RKO (cell line): ENCODE measurements around the gene TRMT61A.

ENCODE experiments used
- DNase-seq: peaks from one replicate; pipeline ENCODE4 v3.0.0-alpha.2; 2016; ENCODE audit warnings: low spot score

TRMT61A gene

GRCh38 chr14:103568952-103569351, 40.0 kb downstream of the TRMT61A start:
- no peak for DNase-seq

- DNase-seq, result no peak
Observed at GRCh38 chr14:103569408-103569807, 40.4 kb downstream of the TRMT61A start.

GRCh38 chr14:103574104-103574503, 45.1 kb downstream of the TRMT61A start:
- no peak for DNase-seq

- no peak for DNase-seq
Observed at GRCh38 chr14:103574707-103575285, 45.8 kb downstream of the TRMT61A start.

GRCh38 chr14:103576371-103577024, 47.5 kb downstream of the TRMT61A start:
- DNase-seq, result no peak

GRCh38 chr14:103578401-103579075, 49.5 kb downstream of the TRMT61A start:
- no peak for DNase-seq

GRCh38 chr14:103581206-103581605, 52.2 kb downstream of the TRMT61A start:
- no peak for DNase-seq

- DNase-seq, result no peak
Observed at GRCh38 chr14:103581954-103582703, 53.1 kb downstream of the TRMT61A start.

GRCh38 chr14:103584326-103584915, 55.4 kb downstream of the TRMT61A start:
- DNase-seq, result no peak
